ENCODE data around the gene MARCKSL1. TPM values are rescaled to one million over a fixed set of nuclear protein-coding genes. Genes with fewer than 3 reads are reported as not detected.
"Not testable (repeated sequence)": the region's sequence is repeated elsewhere in the genome, so short reads cannot be mapped to it uniquely, and the experiment has no call there.

Gene MARCKSL1
- polyA plus RNA-seq, 1 donor = 173 TPM

- not testable (repeated sequence) for DNase-seq
Observed at GRCh38 chr1:32284777-32285176, 51.3 kb downstream of the MARCKSL1 start.

Other genes with a start within 250 kb of the MARCKSL1 start
- gene KPNA6, start 228.2 kb downstream of the MARCKSL1 start, polyA plus RNA-seq (ENCODE audit: insufficient read length) = 25.6 TPM
- 30.8 TPM for gene TXLNA, start 156.6 kb downstream of the MARCKSL1 start, polyA plus RNA-seq (ENCODE audit: insufficient read length)
- gene CCDC28B, start 135.6 kb downstream of the MARCKSL1 start, polyA plus RNA-seq (ENCODE audit: insufficient read length) = 44.2 TPM
- 3.8 TPM for gene IQCC, start 130.6 kb downstream of the MARCKSL1 start, polyA plus RNA-seq (ENCODE audit: insufficient read length)
- gene DCDC2B, start 127.1 kb downstream of the MARCKSL1 start, polyA plus RNA-seq (ENCODE audit: insufficient read length) = 0.67 TPM
- 11.3 TPM for gene TMEM234, start 113.9 kb downstream of the MARCKSL1 start, polyA plus RNA-seq (ENCODE audit: insufficient read length)
- 149 TPM for gene EIF3I, start 113.8 kb downstream of the MARCKSL1 start, polyA plus RNA-seq (ENCODE audit: insufficient read length)
- 7.6 TPM for gene FAM167B, start 89.0 kb downstream of the MARCKSL1 start, polyA plus RNA-seq (ENCODE audit: insufficient read length)
- gene LCK, start 85.0 kb downstream of the MARCKSL1 start, polyA plus RNA-seq (ENCODE audit: insufficient read length) = 0.89 TPM
- gene HDAC1, start 44.1 kb downstream of the MARCKSL1 start, polyA plus RNA-seq (ENCODE audit: insufficient read length) = 43.7 TPM
- 7.4 TPM for gene FAM229A, start 26.3 kb upstream of the MARCKSL1 start, polyA plus RNA-seq (ENCODE audit: insufficient read length)
- gene TSSK3, start 26.3 kb upstream of the MARCKSL1 start, polyA plus RNA-seq (ENCODE audit: insufficient read length) = 3.3 TPM
- 39.8 TPM for gene BSDC1, start 58.2 kb upstream of the MARCKSL1 start, polyA plus RNA-seq (ENCODE audit: insufficient read length)
- gene ZBTB8B, start 128.8 kb upstream of the MARCKSL1 start, polyA plus RNA-seq (ENCODE audit: insufficient read length) = 0.14 TPM
- 10.5 TPM for gene ZBTB8A, start 203.2 kb upstream of the MARCKSL1 start, polyA plus RNA-seq (ENCODE audit: insufficient read length)

All from hindlimb muscle (tissue), 1 donor.